ENCODE measurements around the gene MOB2.

MOB2 gene

DNA sequence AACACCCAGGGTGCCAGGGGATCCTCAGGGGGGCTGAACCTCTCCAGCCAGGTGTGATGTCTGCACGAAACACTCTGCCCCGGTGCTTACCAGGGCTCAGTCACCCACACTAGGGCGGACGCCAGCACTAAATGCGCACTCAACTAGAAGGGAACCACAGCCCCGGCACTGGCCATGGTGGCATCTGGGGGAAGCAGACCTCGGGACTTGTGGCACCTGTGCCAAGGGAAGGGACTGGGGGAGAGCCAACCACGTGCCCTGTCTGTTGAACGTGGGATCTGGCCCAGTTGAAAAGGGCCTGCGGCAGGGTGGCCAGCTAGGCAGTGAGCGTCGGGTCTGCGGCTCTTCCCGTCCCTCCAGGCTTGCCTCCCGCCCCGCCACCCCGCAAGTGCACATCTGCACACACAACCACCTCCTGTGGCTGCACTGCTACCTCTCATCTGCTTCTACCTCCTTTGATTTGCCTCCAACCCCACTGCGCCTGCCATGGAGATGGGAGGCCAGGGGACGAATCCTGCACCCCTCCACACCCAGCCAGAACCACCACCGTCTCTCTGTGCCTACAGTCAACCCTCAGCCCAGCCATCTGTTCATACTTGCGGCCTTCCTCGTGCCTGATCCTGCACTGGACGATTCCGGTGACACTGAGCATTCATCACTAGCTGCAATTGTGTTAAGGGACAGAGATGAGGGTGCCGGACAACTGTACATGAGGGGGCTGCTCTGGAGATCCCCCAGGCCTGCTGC is 15.0 kb upstream of the MOB2 start:
- H3K27ac ChIP-seq (ENCODE audit: low read length), result no peak overlapping the region
- H3K9me3 ChIP-seq (ENCODE audit: insufficient read depth, low read depth, low read length), result no peaks in the 10 kb centered on the region
- H3K4me3 ChIP-seq (ENCODE audit: low read length), result no peak overlapping the region
- H3K4me1 ChIP-seq (ENCODE audit: insufficient read depth, low read length), result peaks cover 6% of the 10 kb centered on the region
- no peaks in the 10 kb centered on the region for H3K36me3 ChIP-seq (ENCODE audit: insufficient read depth, low read depth, low read length)
- H3K27me3 ChIP-seq (ENCODE audit: insufficient read depth, low read length), result no peaks in the 10 kb centered on the region
- no peak overlapping the region for H3K9ac ChIP-seq (ENCODE audit: low read depth, low read length)

DNA sequence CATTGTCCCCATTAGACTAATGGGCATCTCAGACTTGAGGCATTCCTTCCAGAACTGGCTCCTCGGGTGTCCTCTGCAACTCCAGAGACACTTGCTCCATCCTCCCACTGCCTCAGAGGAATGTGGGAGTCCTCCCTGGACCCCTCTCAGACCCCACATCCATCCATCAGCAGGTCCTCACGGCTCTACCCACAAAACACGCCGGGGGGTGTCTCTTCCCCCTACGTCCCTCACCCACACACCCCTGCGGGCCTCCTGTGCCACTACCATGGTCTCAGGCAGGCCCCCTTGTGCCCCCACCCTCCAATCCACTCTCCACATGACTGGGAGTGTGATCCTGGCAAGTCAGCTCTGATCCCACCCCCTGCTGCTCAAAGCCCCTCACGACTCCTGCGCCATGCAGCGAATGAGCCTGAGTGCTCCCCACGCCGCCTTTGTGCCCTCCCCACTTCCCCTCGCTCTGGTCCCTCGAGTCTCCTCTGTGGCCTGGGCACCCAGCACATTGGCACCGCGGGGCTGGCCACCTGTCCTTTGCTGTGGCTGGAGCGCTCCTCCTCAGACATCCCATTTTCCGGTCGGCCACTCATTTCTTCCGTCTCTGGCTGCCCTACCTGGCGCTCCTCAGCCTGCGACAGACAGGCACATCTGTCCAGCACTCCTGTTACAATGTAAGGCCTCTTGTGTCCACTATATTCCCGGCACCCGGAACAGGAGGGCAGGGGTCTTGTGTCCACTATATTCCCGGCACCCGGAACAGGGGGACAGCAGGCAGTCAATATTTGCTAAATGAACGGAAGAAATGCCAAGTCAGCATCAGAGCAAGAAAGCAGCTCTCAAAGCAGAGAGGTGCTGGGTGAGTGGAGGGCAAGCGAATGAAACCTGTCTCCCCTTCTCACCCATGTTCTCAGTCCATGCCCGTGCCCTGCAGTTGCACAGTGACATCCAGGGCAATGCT is 14.2 kb upstream of the MOB2 start:
- Histone ChIP-seq H3K36me3 (ENCODE audit: insufficient read depth, low read depth, low read length) (no peaks in the 10 kb centered on the region), H3K4me1 (ENCODE audit: insufficient read depth, low read length) (peaks cover 6% of the 10 kb centered on the region), H3K27ac (ENCODE audit: low read length) (no peak overlapping the region), H3K9ac (ENCODE audit: low read depth, low read length) (no peak overlapping the region), H3K27me3 (ENCODE audit: insufficient read depth, low read length) (no peaks in the 10 kb centered on the region), H3K9me3 (ENCODE audit: insufficient read depth, low read depth, low read length) (no peaks in the 10 kb centered on the region), H3K4me3 (ENCODE audit: low read length) (no peak overlapping the region)

DNA sequence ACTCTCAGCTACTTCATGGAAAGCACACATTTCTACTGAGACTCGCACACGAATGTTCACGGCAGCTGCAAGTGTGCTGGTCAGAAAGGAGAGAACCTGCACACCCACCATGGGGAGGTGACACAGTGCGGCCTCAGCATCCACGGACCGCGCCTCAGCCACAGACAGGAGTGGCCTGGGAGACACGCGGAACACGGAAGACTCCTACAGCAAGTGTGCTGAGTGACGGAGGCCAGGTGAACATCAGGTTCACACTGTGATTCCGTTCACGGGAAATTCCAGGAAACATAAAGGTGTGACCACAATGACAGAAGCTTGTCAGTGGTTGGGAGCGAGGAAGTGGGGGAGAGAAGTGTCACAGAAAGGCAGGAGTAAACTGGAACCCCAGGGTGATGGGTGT is 13.3 kb upstream of the MOB2 start:
- Histone ChIP-seq H3K4me1 (ENCODE audit: insufficient read depth, low read length) (peaks cover 6% of the 10 kb centered on the region), H3K27me3 (ENCODE audit: insufficient read depth, low read length) (no peaks in the 10 kb centered on the region), H3K9ac (ENCODE audit: low read depth, low read length) (no peak overlapping the region), H3K27ac (ENCODE audit: low read length) (no peak overlapping the region), H3K9me3 (ENCODE audit: insufficient read depth, low read depth, low read length) (no peaks in the 10 kb centered on the region), H3K4me3 (ENCODE audit: low read length) (no peak overlapping the region), H3K36me3 (ENCODE audit: insufficient read depth, low read depth, low read length) (no peaks in the 10 kb centered on the region)

DNA sequence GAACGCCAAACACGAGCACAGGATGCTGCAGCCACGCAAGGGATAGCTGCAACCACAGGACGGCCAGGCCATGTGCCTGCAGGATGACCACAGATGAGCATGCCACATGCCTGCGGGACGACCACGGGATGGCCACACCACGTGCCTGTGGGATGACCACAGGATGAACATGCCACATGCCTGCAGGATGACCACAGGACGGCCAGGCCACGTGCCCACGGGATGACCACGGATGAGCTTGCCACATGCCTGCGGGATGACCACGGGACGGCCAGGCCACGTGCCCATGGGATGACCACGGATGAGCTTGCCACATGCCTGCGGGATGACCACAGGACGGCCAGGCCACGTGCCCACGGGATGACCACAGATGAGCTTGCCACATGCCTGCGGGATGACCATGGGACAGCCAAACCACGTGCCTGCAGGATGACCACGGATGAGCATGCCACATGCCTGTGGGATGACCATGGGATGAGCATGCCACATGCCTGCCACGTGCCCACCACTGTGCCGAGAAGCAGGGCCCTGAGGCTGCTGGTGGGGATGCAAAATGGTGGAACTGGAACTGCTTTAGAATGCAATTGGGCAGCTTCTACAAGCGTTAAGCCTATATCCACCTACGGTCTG is 12.8 kb upstream of the MOB2 start:
- no peak overlapping the region for H3K9ac ChIP-seq (ENCODE audit: low read depth, low read length)
- H3K4me1 ChIP-seq (ENCODE audit: insufficient read depth, low read length), result peaks cover 6% of the 10 kb centered on the region
- H3K4me3 ChIP-seq (ENCODE audit: low read length), result no peak overlapping the region
- no peaks in the 10 kb centered on the region for H3K27me3 ChIP-seq (ENCODE audit: insufficient read depth, low read length)
- no peak overlapping the region for H3K27ac ChIP-seq (ENCODE audit: low read length)
- H3K9me3 ChIP-seq (ENCODE audit: insufficient read depth, low read depth, low read length), result no peaks in the 10 kb centered on the region
- no peaks in the 10 kb centered on the region for H3K36me3 ChIP-seq (ENCODE audit: insufficient read depth, low read depth, low read length)

DNA sequence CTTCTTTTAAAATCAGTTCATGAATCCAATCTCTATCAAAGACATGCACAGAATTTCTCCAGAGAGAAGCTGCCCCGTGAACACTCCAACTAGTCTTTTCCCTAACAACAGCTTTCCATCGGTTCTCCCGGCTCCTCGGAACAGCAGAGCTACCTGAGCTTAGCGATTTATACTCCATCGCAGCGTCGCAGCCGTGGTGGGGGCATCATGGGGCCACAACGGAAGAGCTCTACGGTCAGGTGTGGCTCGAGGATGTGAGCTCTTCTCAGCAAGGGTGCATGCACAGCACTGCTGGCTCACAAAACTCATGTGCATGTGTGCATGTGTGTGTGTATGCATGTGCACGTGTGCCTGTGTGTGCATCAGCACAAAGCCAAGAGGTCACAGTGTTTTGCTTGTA is 11.7 kb upstream of the MOB2 start:
- Histone ChIP-seq H3K27me3 (ENCODE audit: insufficient read depth, low read length) (no peaks in the 10 kb centered on the region), H3K9ac (ENCODE audit: low read depth, low read length) (no peak overlapping the region), H3K9me3 (ENCODE audit: insufficient read depth, low read depth, low read length) (no peaks in the 10 kb centered on the region), H3K4me3 (ENCODE audit: low read length) (no peak overlapping the region), H3K27ac (ENCODE audit: low read length) (no peak overlapping the region), H3K4me1 (ENCODE audit: insufficient read depth, low read length) (peaks cover 6% of the 10 kb centered on the region), H3K36me3 (ENCODE audit: insufficient read depth, low read depth, low read length) (no peaks in the 10 kb centered on the region)

DNA sequence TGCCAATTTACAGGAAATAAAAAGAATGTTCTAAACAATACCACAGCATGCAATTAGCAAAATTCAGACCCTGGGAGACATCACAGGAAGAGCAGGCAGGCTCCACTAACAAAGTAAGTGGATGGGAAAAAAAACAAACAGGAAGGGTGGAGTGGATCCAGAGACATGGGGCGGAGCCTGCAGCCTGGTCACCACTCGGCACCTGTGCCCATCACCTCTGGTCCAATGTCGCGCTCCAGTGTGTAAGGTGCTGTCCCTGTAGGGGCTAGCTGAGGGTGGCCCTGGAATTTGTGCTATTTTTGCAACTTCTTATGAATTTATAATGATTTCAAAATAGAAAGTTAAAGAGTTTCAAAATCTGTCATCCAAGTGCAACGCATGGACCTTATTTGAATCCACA is 11.0 kb upstream of the MOB2 start:
- no peaks in the 10 kb centered on the region for H3K27me3 ChIP-seq (ENCODE audit: insufficient read depth, low read length)
- peaks cover 6% of the 10 kb centered on the region for H3K4me1 ChIP-seq (ENCODE audit: insufficient read depth, low read length)
- H3K27ac ChIP-seq (ENCODE audit: low read length), result no peak overlapping the region
- H3K36me3 ChIP-seq (ENCODE audit: insufficient read depth, low read depth, low read length), result no peaks in the 10 kb centered on the region
- no peak overlapping the region for H3K9ac ChIP-seq (ENCODE audit: low read depth, low read length)
- H3K9me3 ChIP-seq (ENCODE audit: insufficient read depth, low read depth, low read length), result no peaks in the 10 kb centered on the region
- no peak overlapping the region for H3K4me3 ChIP-seq (ENCODE audit: low read length)

DNA sequence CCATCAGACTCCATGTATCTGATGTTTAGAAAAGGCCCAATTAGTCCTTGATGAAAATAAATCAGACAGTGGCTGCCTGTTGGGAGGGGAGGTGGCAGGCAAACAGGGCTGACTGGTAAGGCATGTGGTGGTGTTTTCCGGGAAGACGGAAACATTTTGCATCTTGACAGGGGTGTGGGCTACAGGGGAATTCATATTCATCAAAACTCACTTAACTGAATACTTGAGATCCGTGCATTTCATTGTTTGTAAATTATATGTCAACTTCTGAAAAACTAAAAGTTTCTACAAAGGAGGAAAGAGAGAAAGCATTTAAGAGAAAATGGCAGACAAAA is 10.1 kb upstream of the MOB2 start:
- H3K4me3 ChIP-seq (ENCODE audit: low read length), result no peak overlapping the region
- H3K27ac ChIP-seq (ENCODE audit: low read length), result no peak overlapping the region
- H3K9me3 ChIP-seq (ENCODE audit: insufficient read depth, low read depth, low read length), result no peaks in the 10 kb centered on the region
- peaks cover 6% of the 10 kb centered on the region for H3K4me1 ChIP-seq (ENCODE audit: insufficient read depth, low read length)
- H3K9ac ChIP-seq (ENCODE audit: low read depth, low read length), result no peak overlapping the region
- no peaks in the 10 kb centered on the region for H3K27me3 ChIP-seq (ENCODE audit: insufficient read depth, low read length)
- no peaks in the 10 kb centered on the region for H3K36me3 ChIP-seq (ENCODE audit: insufficient read depth, low read depth, low read length)

DNA sequence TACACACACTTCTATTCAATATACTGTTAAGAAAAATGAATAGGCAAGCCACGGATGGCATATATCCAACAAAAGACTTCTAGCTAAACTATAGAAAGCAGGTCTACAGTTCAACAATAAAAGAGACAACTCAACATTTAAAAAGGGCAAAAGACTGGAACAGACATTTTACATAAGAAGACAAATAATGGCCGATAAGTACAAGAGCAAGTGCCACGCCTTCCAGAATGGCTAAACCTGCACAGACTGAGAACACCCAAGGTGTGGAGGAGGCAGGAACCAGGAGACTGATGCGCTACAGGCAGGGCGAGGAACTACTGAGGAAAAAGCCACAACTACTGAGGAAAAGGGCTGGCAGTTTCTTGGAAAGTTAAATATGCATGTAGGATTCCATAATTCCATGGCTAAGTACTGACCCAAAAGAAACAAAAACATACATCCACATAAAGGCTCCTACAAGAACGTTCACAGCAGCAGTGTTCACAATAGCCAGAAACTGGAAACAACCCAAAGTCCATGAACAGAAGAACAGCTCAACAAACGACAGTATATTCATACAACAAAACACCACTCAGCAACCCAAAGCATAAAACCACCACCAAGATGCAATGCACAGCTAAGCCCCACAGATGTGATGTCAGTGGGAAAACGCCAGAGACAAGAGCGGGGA is 9.6 kb upstream of the MOB2 start:
- no peaks in the 10 kb centered on the region for H3K27me3 ChIP-seq (ENCODE audit: insufficient read depth, low read length)
- H3K36me3 ChIP-seq (ENCODE audit: insufficient read depth, low read depth, low read length), result no peaks in the 10 kb centered on the region
- no peak overlapping the region for H3K27ac ChIP-seq (ENCODE audit: low read length)
- H3K9me3 ChIP-seq (ENCODE audit: insufficient read depth, low read depth, low read length), result no peaks in the 10 kb centered on the region
- H3K9ac ChIP-seq (ENCODE audit: low read depth, low read length), result no peak overlapping the region
- H3K4me1 ChIP-seq (ENCODE audit: insufficient read depth, low read length), result peaks cover 6% of the 10 kb centered on the region
- no peak overlapping the region for H3K4me3 ChIP-seq (ENCODE audit: low read length)

DNA sequence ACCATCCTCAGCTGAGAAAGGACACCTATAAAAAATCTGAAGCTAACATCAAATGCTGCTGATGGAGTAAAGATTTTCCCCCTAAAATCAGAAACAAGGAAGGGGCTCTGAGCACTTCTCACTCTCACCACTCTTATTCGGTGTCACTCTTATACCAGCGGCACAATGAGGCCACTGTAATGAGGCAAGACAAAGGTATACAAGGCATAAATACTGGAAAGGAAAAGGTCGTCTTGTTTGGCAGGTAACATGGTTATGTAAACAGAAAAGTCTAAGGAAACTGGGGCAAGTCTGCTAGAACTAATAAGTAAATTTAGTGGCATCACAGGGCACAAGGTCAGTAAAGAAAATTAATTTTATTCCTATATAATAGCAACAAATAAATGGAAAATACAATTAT is 8.1 kb upstream of the MOB2 start:
- Histone ChIP-seq H3K9ac (ENCODE audit: low read depth, low read length) (no peak overlapping the region), H3K27me3 (ENCODE audit: insufficient read depth, low read length) (no peaks in the 10 kb centered on the region), H3K4me3 (ENCODE audit: low read length) (no peak overlapping the region), H3K36me3 (ENCODE audit: insufficient read depth, low read depth, low read length) (no peaks in the 10 kb centered on the region), H3K27ac (ENCODE audit: low read length) (no peak overlapping the region), H3K4me1 (ENCODE audit: insufficient read depth, low read length) (peaks cover 6% of the 10 kb centered on the region), H3K9me3 (ENCODE audit: insufficient read depth, low read depth, low read length) (no peaks in the 10 kb centered on the region)

DNA sequence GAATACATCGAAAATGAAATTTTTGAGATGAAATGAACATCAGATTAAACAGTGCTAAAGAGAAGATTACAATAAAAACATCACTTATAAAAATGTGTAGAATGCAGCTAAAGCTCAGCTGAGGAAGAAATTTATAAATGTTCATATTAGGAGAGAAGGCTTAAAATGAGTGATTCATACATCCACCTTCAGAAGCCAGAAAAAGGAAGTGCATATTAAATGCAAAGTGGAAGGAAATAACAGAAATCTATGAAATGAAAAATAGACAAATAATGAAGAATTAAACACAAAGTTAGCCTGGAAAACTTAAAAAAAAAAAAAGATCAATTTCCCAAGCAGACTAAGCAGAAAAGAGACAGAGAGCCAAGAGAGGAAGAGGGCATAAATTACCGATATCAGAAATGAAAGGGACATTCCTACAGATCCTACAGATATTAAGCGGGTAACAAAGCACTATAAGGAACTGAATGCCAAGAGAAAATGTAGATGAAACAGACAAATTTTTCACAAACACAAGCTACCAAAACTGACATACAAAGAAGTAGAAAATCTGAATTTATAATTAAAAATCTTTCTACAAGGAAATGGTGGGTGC is 7.2 kb upstream of the MOB2 start:
- Histone ChIP-seq H3K4me1 (ENCODE audit: insufficient read depth, low read length) (peaks cover 6% of the 10 kb centered on the region), H3K27ac (ENCODE audit: low read length) (no peak overlapping the region), H3K9me3 (ENCODE audit: insufficient read depth, low read depth, low read length) (no peaks in the 10 kb centered on the region), H3K4me3 (ENCODE audit: low read length) (no peak overlapping the region), H3K9ac (ENCODE audit: low read depth, low read length) (no peak overlapping the region), H3K36me3 (ENCODE audit: insufficient read depth, low read depth, low read length) (no peaks in the 10 kb centered on the region), H3K27me3 (ENCODE audit: insufficient read depth, low read length) (no peaks in the 10 kb centered on the region)

DNA sequence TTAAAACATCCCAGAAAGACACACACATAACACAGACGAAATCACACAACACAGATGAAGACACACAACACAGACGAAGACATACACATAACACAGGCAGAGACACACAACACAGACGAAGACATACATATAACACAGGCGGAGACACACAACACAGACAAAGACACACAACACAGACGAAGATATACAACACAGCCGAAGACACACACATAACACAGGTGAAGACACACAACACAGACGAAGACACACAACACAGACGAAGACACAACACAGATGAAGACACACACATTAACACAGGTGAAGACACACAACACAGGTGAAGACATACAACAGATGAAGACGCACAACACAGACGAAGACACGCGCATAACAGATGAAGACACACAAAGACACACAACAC is 4.8 kb upstream of the MOB2 start:
- Histone ChIP-seq H3K27me3 (ENCODE audit: insufficient read depth, low read length) (no peaks in the 10 kb centered on the region), H3K9ac (ENCODE audit: low read depth, low read length) (no peak overlapping the region), H3K9me3 (ENCODE audit: insufficient read depth, low read depth, low read length) (no peaks in the 10 kb centered on the region), H3K27ac (ENCODE audit: low read length) (no peak overlapping the region), H3K4me3 (ENCODE audit: low read length) (no peak overlapping the region), H3K4me1 (ENCODE audit: insufficient read depth, low read length) (no peaks in the 10 kb centered on the region), H3K36me3 (ENCODE audit: insufficient read depth, low read depth, low read length) (no peaks in the 10 kb centered on the region)
